IMR-90 (cell line): Measurements from ENCODE around the gene ARHGAP15. TPM values are rescaled to one million over a fixed set of nuclear protein-coding genes. Genes with fewer than 3 reads are reported as not detected.

Experiments used
- ATAC-seq: fragments of 200-7000 bp; cut with Tn5 transposase; 2 replicates; pipeline ENCODE4 v1.9.1; 2020; ENCODE audit warnings: low read depth, mild to moderate bottlenecking, moderate library complexity
- BruUV-seq: library from RNA; stranded (reverse); fragments of 400-500 nt; replicated peaks from 2 replicates; lab custom pipeline; 2021; lab: Mats Ljungman, UMichigan
- CTCF ChIA-PET: fragments of 300-600 bp; formaldehyde crosslinking; extraction: SDS; loops from one replicate; lab custom pipeline; 2021; ENCODE audit warnings: antibody characterized with exemption; lab: Yijun Ruan, JAX
- POLR2A ChIA-PET: fragments of 300-600 bp; sonication (Branson Sonifier 250); formaldehyde crosslinking; loops from one replicate; lab custom pipeline; 2022; ENCODE audit warnings: antibody characterized with exemption; ENCODE audit not compliant: unreplicated experiment; lab: Charles Lee
- DNase-seq: peaks from one replicate; pipeline ENCODE4 v3.0.0; 2013
- H2AFZ ChIP-seq: replicated peaks from 2 replicates; pipeline ENCODE3; 2013; ENCODE audit warnings: low read length, mild to moderate bottlenecking; ENCODE audit not compliant: poor library complexity
- H2AK5ac ChIP-seq: 2 replicates; pipeline ENCODE4 v1.6.1; 2013; ENCODE audit warnings: low read depth, low read length, inconsistent platforms
- H2AK9ac ChIP-seq: replicated peaks from 2 replicates; pipeline ENCODE3; 2013; ENCODE audit warnings: mild to moderate bottlenecking, low read depth, low read length, moderate library complexity; ENCODE audit not compliant: poor library complexity
- H2BK120ac ChIP-seq: 2 replicates; pipeline ENCODE4 v1.6.1; 2013; ENCODE audit warnings: low read depth, low read length, inconsistent platforms
- H2BK15ac ChIP-seq: 3 replicates; pipeline ENCODE4 v1.6.1; 2013; ENCODE audit warnings: low read depth, low read length, inconsistent platforms
- H2BK20ac ChIP-seq: 2 replicates; pipeline ENCODE4 v1.6.1; 2013; ENCODE audit warnings: low read depth, mild to moderate bottlenecking, inconsistent platforms, low read length, moderate library complexity
- H2BK5ac ChIP-seq: 2 replicates; pipeline ENCODE4 v1.6.1; 2013; ENCODE audit warnings: mild to moderate bottlenecking, low read depth, low read length, inconsistent platforms; ENCODE audit not compliant: poor library complexity, severe bottlenecking
- H3K14ac ChIP-seq: replicated peaks from 2 replicates; pipeline ENCODE4 v1.6.1; 2013; ENCODE audit warnings: low read depth, low read length, inconsistent platforms
- H3K18ac ChIP-seq: 2 replicates; pipeline ENCODE4 v1.6.1; 2013; ENCODE audit warnings: low read depth, low read length, control low read depth
- H3K23ac ChIP-seq: 2 replicates; pipeline ENCODE4 v1.6.1; 2013; ENCODE audit warnings: low read depth, low read length, inconsistent platforms
- H3K27ac ChIP-seq: 2 replicates; pipeline ENCODE4 v1.5.1; 2013; ENCODE audit warnings: mild to moderate bottlenecking, control low read depth, low read length; ENCODE audit not compliant: insufficient read depth
- H3K27me3 ChIP-seq: 2 replicates; pipeline ENCODE4 v1.6.1; 2013; ENCODE audit warnings: low read length; ENCODE audit not compliant: control insufficient read depth, insufficient read depth
- H3K36me3 ChIP-seq: 2 replicates; pipeline ENCODE4 v1.6.1; 2013; ENCODE audit warnings: low read length, mixed read lengths; ENCODE audit not compliant: control insufficient read depth, insufficient read depth
- H3K4ac ChIP-seq: 2 replicates; pipeline ENCODE4 v1.6.1; 2013; ENCODE audit warnings: low read depth, low read length, inconsistent platforms
- H3K4me1 ChIP-seq: 2 replicates; pipeline ENCODE4 v1.6.1; 2013; ENCODE audit warnings: low read length, mixed read lengths; ENCODE audit not compliant: control insufficient read depth, insufficient read depth
- H3K4me2 ChIP-seq: 2 replicates; pipeline ENCODE4 v1.6.1; 2013; ENCODE audit warnings: low read depth, mild to moderate bottlenecking, control low read depth, low read length, moderate library complexity
- H3K4me3 ChIP-seq: 2 replicates; pipeline ENCODE4 v1.5.1; 2013; ENCODE audit warnings: low read depth, mild to moderate bottlenecking, control low read depth, low read length, moderate library complexity; ENCODE audit not compliant: insufficient read depth
- H3K56ac ChIP-seq: 2 replicates; pipeline ENCODE4 v1.6.1; 2013; ENCODE audit warnings: low read length, inconsistent platforms; ENCODE audit not compliant: insufficient read depth; ENCODE audit errors: extremely low read depth
- H3K79me1 ChIP-seq, 2 experiments: 2 replicates each; pipeline ENCODE4 v1.6.1; 2013; ENCODE audit warnings: low read length in 2 of 2, inconsistent platforms in 1 of 2, low read depth in 1 of 2
- H3K9ac ChIP-seq: 2 replicates; pipeline ENCODE4 v1.6.1; 2013; ENCODE audit warnings: low read depth, low read length, control low read depth
- H3K9me1 ChIP-seq: 2 replicates; pipeline ENCODE4 v1.6.1; 2013; ENCODE audit warnings: low read length, inconsistent platforms; ENCODE audit not compliant: insufficient read depth
- H3K9me3 ChIP-seq: 2 replicates; pipeline ENCODE4 v1.6.1; 2013; ENCODE audit warnings: low read length; ENCODE audit not compliant: control insufficient read depth, insufficient read depth
- H4K20me1 ChIP-seq: 2 replicates; pipeline ENCODE4 v1.6.1; 2013; ENCODE audit warnings: low read length, inconsistent platforms; ENCODE audit not compliant: insufficient read depth
- H4K5ac ChIP-seq: 2 replicates; pipeline ENCODE4 v1.6.1; 2013; ENCODE audit warnings: mild to moderate bottlenecking, low read depth, low read length, control low read depth
- H4K8ac ChIP-seq, 2 experiments: 2 replicates each; pipeline ENCODE4 v1.6.1; 2013; ENCODE audit warnings: low read depth in 2 of 2, low read length in 2 of 2, control low read depth in 1 of 2, inconsistent platforms in 1 of 2
- H4K91ac ChIP-seq: 2 replicates; pipeline ENCODE4 v1.6.1; 2013; ENCODE audit warnings: low read depth, low read length, inconsistent platforms; ENCODE audit not compliant: insufficient read depth
- CEBPB ChIP-seq: IDR thresholded peaks from 2 replicates; pipeline ENCODE4 v1.6.1; 2012; ENCODE audit warnings: low read depth, low read length, improper control_type of control experiment
- FOS ChIP-seq: fragments of 150-350 bp; IDR thresholded peaks from 2 replicates; pipeline ENCODE4 v1.6.1; 2016; ENCODE audit warnings: low read depth, low read length
- MAFK ChIP-seq: IDR thresholded peaks from 2 replicates; pipeline ENCODE4 v1.6.1; 2012; ENCODE audit warnings: low read depth, low read length, improper control_type of control experiment
- MAZ ChIP-seq: IDR thresholded peaks from 2 replicates; pipeline ENCODE4 v1.6.1; 2012; ENCODE audit warnings: low read depth, mild to moderate bottlenecking, low read length, improper control_type of control experiment, moderate library complexity, borderline replicate concordance
- NFE2L2 ChIP-seq: fragments of 150-350 bp; IDR thresholded peaks from 2 replicates; pipeline ENCODE4 v1.6.1; 2016; ENCODE audit warnings: low read depth, mild to moderate bottlenecking, low read length
- WGBS, 2 experiments: methylation state at CpG; one replicate each; pipeline versions ENCODE4 v1.1.5 to v1.1.7; 2013; ENCODE audit warnings: missing lambda C conversion rate in 2 of 2; ENCODE audit not compliant: insufficient read length in 1 of 2; ENCODE audit errors: extremely low coverage in 2 of 2; 5-methylcytosine and 5-hydroxymethylcytosine counted together
- dilution Hi-C: fragments of 300-500 bp; cut with HindIII; formaldehyde crosslinking; loops from one replicate; pipeline ENCODE4 v1.14.3; 2018; ENCODE audit warnings: low sequenced_read_pairs; ENCODE audit not compliant: unreplicated experiment
- in situ Hi-C: fragments of 300-500 bp; cut with MboI; formaldehyde crosslinking; loops from 3 replicates; pipeline ENCODE4 v1.14.3; 2019; ENCODE audit warnings: low sequenced_read_pairs, inconsistent platforms, mixed read lengths
- intact Hi-C: fragments of 100-400 bp; cut with micrococcal nuclease; formaldehyde crosslinking; loops from 2 replicates; pipeline ENCODE4 v1.10.0; 2022
- polyA plus RNA-seq, 3 experiments: library from polyadenylated mRNA; depleted of rRNA; stranded (reverse); fragments of >200 nt; gene quantifications; 2 replicates each; pipeline ENCODE4 v1.2.3, GENCODE V29; 2012; ENCODE audit warnings: low replicate concordance in 1 of 3
- total RNA-seq: library from RNA; depleted of rRNA; stranded (reverse); fragments of >200 nt; gene quantifications from 2 replicates; pipeline ENCODE4 v1.2.3, GENCODE V29; 2012
- TF ChIP-seq, protein P1 (sequence below): fragments of 150-350 bp; IDR thresholded peaks from 2 replicates; pipeline ENCODE4 v1.6.1; 2017; ENCODE audit warnings: mild to moderate bottlenecking, antibody characterized with exemption, low read length, low read depth
- TF ChIP-seq, protein P2 (sequence below): conservative IDR thresholded peaks from 2 replicates; pipeline ENCODE4 v1.5.1; 2012; ENCODE audit warnings: mild to moderate bottlenecking, low read depth, low read length, improper control_type of control experiment

Gene ARHGAP15
- total and polyA plus RNA-seq, 2 of the 4 experiments (the other 2 are of a cell fraction), result not detected

DNA sequence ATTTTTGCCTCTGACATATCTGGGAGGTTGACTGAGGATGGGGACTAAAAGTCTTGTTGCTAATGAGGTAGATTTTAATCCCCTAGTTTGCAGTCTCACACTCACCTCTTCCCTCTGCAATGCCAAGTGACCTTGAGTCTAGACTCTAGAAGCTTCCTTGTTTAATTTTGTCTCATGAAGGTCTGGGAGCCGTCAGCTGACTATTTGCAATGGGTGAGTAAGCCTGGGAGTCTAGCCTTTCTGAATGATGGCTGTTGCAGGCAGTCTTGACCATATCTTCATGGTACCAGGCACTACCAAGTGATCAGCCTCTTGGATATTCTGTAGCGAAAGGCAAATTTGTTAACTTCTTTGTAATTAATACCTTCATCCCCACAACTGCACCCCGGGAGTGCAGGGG, 61.2 kb downstream of the ARHGAP15 start:
- ATAC-seq (no peak), DNase-seq (no peak)
- Histone ChIP-seq H3K4me2 (no peak overlapping the region), H3K9me3 (no peaks in the 10 kb centered on the region), H3K9me1 (no peaks in the 10 kb centered on the region), H2AK5ac (no peak overlapping the region), H3K4ac (no peak overlapping the region), H3K18ac (no peak overlapping the region), H2AK9ac (no peak overlapping the region), H3K4me3 (no peak overlapping the region), H2AFZ (no peak overlapping the region), H3K23ac (no peak overlapping the region), H3K79me1 (no peaks in the 10 kb centered on the region), H4K20me1 (no peaks in the 10 kb centered on the region), H3K56ac (no peak overlapping the region), H3K4me1 (no peaks in the 10 kb centered on the region), H2BK5ac (no peak overlapping the region), H4K5ac (no peak overlapping the region), H4K8ac (no peak overlapping the region), H3K14ac (no peak overlapping the region), H3K9ac (no peak overlapping the region), H2BK20ac (no peak overlapping the region), H4K91ac (no peak overlapping the region), H2BK15ac (no peak overlapping the region), H2BK120ac (no peak overlapping the region), H3K27ac (no peak overlapping the region), H3K27me3 (no peaks in the 10 kb centered on the region; the same call in 1 of the 2 replicates), H3K36me3 (no peaks in the 10 kb centered on the region)
- BruUV-seq, result no TSS peak
- WGBS, 2 experiments, result 50% methylated on average over 1 of the region's 3 CpGs; no CpG with 5 or more reads in 1 of the 2 experiments
- POLR2A ChIA-PET, result no interaction called here
- intact Hi-C loops (no loop called here), in situ Hi-C loops (no loop called here), dilution Hi-C loops (no loop called here)
- CTCF ChIA-PET, result no interaction called here
- no peak for TF ChIP-seq FOS
- TF ChIP-seq, protein P1, sequence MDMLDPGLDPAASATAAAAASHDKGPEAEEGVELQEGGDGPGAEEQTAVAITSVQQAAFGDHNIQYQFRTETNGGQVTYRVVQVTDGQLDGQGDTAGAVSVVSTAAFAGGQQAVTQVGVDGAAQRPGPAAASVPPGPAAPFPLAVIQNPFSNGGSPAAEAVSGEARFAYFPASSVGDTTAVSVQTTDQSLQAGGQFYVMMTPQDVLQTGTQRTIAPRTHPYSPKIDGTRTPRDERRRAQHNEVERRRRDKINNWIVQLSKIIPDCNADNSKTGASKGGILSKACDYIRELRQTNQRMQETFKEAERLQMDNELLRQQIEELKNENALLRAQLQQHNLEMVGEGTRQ, result no peak
- no peak for TF ChIP-seq NFE2L2
- no peak for TF ChIP-seq MAFK
- TF ChIP-seq, protein P2, sequence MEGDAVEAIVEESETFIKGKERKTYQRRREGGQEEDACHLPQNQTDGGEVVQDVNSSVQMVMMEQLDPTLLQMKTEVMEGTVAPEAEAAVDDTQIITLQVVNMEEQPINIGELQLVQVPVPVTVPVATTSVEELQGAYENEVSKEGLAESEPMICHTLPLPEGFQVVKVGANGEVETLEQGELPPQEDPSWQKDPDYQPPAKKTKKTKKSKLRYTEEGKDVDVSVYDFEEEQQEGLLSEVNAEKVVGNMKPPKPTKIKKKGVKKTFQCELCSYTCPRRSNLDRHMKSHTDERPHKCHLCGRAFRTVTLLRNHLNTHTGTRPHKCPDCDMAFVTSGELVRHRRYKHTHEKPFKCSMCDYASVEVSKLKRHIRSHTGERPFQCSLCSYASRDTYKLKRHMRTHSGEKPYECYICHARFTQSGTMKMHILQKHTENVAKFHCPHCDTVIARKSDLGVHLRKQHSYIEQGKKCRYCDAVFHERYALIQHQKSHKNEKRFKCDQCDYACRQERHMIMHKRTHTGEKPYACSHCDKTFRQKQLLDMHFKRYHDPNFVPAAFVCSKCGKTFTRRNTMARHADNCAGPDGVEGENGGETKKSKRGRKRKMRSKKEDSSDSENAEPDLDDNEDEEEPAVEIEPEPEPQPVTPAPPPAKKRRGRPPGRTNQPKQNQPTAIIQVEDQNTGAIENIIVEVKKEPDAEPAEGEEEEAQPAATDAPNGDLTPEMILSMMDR, result no peak
- TF ChIP-seq MAZ, result no peak
- no peak for TF ChIP-seq CEBPB
